ENCODE measurements around the gene SLC15A4. TPM values are rescaled to one million over a fixed set of nuclear protein-coding genes. Genes with fewer than 3 reads are reported as not detected.
"Not testable (repeated sequence)": the region's sequence is repeated elsewhere in the genome, so short reads cannot be mapped to it uniquely, and the experiment has no call there.

SLC15A4 gene
- total RNA-seq, 1 experiment from 2014 or later: 35.9 TPM

- DNase-seq (ENCODE audit: low read depth); in situ Hi-C loops (cut with HindIII; ENCODE audit: low pct_unique_long_range_greater_than_20kb, low sequenced_read_pairs): not testable (repeated sequence)
Observed at GRCh38 chr12:128849806-128850205, 26.0 kb upstream of the SLC15A4 start.

- DNase-seq (ENCODE audit: low read depth): no peak
- in situ Hi-C loops (cut with HindIII; ENCODE audit: low pct_unique_long_range_greater_than_20kb, low sequenced_read_pairs): no loop called here
Observed at GRCh38 chr12:128848371-128848770, 24.6 kb upstream of the SLC15A4 start.

GRCh38 chr12:128846671-128847070, 22.9 kb upstream of the SLC15A4 start:
- DNase-seq (ENCODE audit: low read depth); in situ Hi-C loops (cut with HindIII; ENCODE audit: low pct_unique_long_range_greater_than_20kb, low sequenced_read_pairs): not testable (repeated sequence)

- DNase-seq (ENCODE audit: low read depth): no peak
- in situ Hi-C loops (cut with HindIII; ENCODE audit: low pct_unique_long_range_greater_than_20kb, low sequenced_read_pairs): no loop called here
Observed at GRCh38 chr12:128844031-128844635, 20.4 kb upstream of the SLC15A4 start.

- no peak for DNase-seq (ENCODE audit: low read depth)
- in situ Hi-C loops (cut with HindIII; ENCODE audit: low pct_unique_long_range_greater_than_20kb, low sequenced_read_pairs): no loop called here
Observed at GRCh38 chr12:128843538-128843937, 19.8 kb upstream of the SLC15A4 start.

GRCh38 chr12:128842579-128842978, 18.8 kb upstream of the SLC15A4 start:
- no peak for DNase-seq (ENCODE audit: low read depth)
- in situ Hi-C loops (cut with HindIII; ENCODE audit: low pct_unique_long_range_greater_than_20kb, low sequenced_read_pairs): no loop called here

GRCh38 chr12:128840862-128841468, 17.2 kb upstream of the SLC15A4 start:
- no peak for DNase-seq (ENCODE audit: low read depth)
- in situ Hi-C loops (cut with HindIII; ENCODE audit: low pct_unique_long_range_greater_than_20kb, low sequenced_read_pairs): no loop called here

- DNase-seq (ENCODE audit: low read depth); in situ Hi-C loops (cut with HindIII; ENCODE audit: low pct_unique_long_range_greater_than_20kb, low sequenced_read_pairs): not testable (repeated sequence)
Observed at GRCh38 chr12:128839885-128840284, 16.1 kb upstream of the SLC15A4 start.

GRCh38 chr12:128833418-128833817, 9.7 kb upstream of the SLC15A4 start:
- in situ Hi-C loops (cut with HindIII; ENCODE audit: low pct_unique_long_range_greater_than_20kb, low sequenced_read_pairs): no loop called here
- DNase-seq (ENCODE audit: low read depth): no peak

- in situ Hi-C loops (cut with HindIII; ENCODE audit: low pct_unique_long_range_greater_than_20kb, low sequenced_read_pairs): no loop called here
- no peak for DNase-seq (ENCODE audit: low read depth)
Observed at GRCh38 chr12:128830505-128830893, 6.7 kb upstream of the SLC15A4 start.

- in situ Hi-C loops (cut with HindIII; ENCODE audit: low pct_unique_long_range_greater_than_20kb, low sequenced_read_pairs): no loop called here
Observed at GRCh38 chr12:128829861-128830504, 6.2 kb upstream of the SLC15A4 start.

GRCh38 chr12:128827724-128828123, 4.0 kb upstream of the SLC15A4 start:
- no peak for DNase-seq (ENCODE audit: low read depth)
- in situ Hi-C loops (cut with HindIII; ENCODE audit: low pct_unique_long_range_greater_than_20kb, low sequenced_read_pairs): no loop called here

More at GRCh38 chr12:128829861-128830504, 6.2 kb upstream of the SLC15A4 start:
- no peak for DNase-seq (ENCODE audit: low read depth)

GRCh38 chr12:128825835-128826234, 2.1 kb upstream of the SLC15A4 start:
- in situ Hi-C loops (cut with HindIII; ENCODE audit: low pct_unique_long_range_greater_than_20kb, low sequenced_read_pairs): no loop called here
- no peak for DNase-seq (ENCODE audit: low read depth)

GRCh38 chr12:128823216-128823915, 392 bp downstream of the SLC15A4 start:
- peak; percentile 69 for DNase-seq (ENCODE audit: low read depth)
- in situ Hi-C loops (cut with HindIII; ENCODE audit: low pct_unique_long_range_greater_than_20kb, low sequenced_read_pairs): no loop called here

- peak; percentile 18 for DNase-seq (ENCODE audit: low read depth)
- in situ Hi-C loops (cut with HindIII; ENCODE audit: low pct_unique_long_range_greater_than_20kb, low sequenced_read_pairs): no loop called here
Observed at GRCh38 chr12:128820723-128821432, 2.9 kb downstream of the SLC15A4 start.

- DNase-seq (ENCODE audit: low read depth): no peak
- in situ Hi-C loops (cut with HindIII; ENCODE audit: low pct_unique_long_range_greater_than_20kb, low sequenced_read_pairs): no loop called here
Observed at GRCh38 chr12:128820253-128820652, 3.5 kb downstream of the SLC15A4 start.

- DNase-seq (ENCODE audit: low read depth): no peak
- in situ Hi-C loops (cut with HindIII; ENCODE audit: low pct_unique_long_range_greater_than_20kb, low sequenced_read_pairs): no loop called here
Observed at GRCh38 chr12:128819293-128820144, 4.2 kb downstream of the SLC15A4 start.

Data from Caki2 (cell line).